Activated naive CD4-positive, alpha-beta T cell treated with Interleukin-2 at 50 U/mL for 16 hours (primary cell): Measurements from ENCODE around the gene ACAD8.
"Not testable (repeated sequence)": the region's sequence is repeated elsewhere in the genome, so short reads cannot be mapped to it uniquely, and the experiment has no call there.

ENCODE experiments used
- DNase-seq: peaks from one replicate; pipeline ENCODE4 v3.0.0-alpha.2; 2020

Gene ACAD8

GRCh38 chr11:134240592-134240991 is 12.8 kb upstream of the ACAD8 start:
- DNase-seq = no peak

- DNase-seq = no peak
These were observed 11.0 kb upstream of the ACAD8 start for GRCh38 chr11:134242376-134242775.

- no peak for DNase-seq
These were observed 9.5 kb upstream of the ACAD8 start for GRCh38 chr11:134243913-134244312.

GRCh38 chr11:134244593-134244992 is 8.8 kb upstream of the ACAD8 start:
- DNase-seq = no peak

GRCh38 chr11:134245434-134245833 is 7.9 kb upstream of the ACAD8 start:
- DNase-seq = no peak

- DNase-seq = no peak
These were observed 7.3 kb upstream of the ACAD8 start for GRCh38 chr11:134246100-134246499.

- no peak for DNase-seq
These were observed 6.7 kb upstream of the ACAD8 start for GRCh38 chr11:134246678-134247077.

- peak; percentile 14 for DNase-seq
These were observed 4.4 kb upstream of the ACAD8 start for GRCh38 chr11:134248910-134249480.

- no peak for DNase-seq
These were observed 3.1 kb upstream of the ACAD8 start for GRCh38 chr11:134250246-134250645.

GRCh38 chr11:134250675-134251074 is 2.7 kb upstream of the ACAD8 start:
- DNase-seq = no peak

GRCh38 chr11:134252346-134253187 is 801 bp upstream of the ACAD8 start:
- peak; percentile 41 for DNase-seq

- DNase-seq = no peak
These were observed 1.2 kb downstream of the ACAD8 start for GRCh38 chr11:134254433-134255183.

- not testable (repeated sequence) for DNase-seq
These were observed 1.8 kb downstream of the ACAD8 start for GRCh38 chr11:134255184-134255561.

GRCh38 chr11:134257101-134257500 is 3.7 kb downstream of the ACAD8 start:
- no peak for DNase-seq

GRCh38 chr11:134258577-134258976 is 5.2 kb downstream of the ACAD8 start:
- DNase-seq = no peak

- no peak for DNase-seq
These were observed 7.1 kb downstream of the ACAD8 start for GRCh38 chr11:134260503-134260902.

- no peak for DNase-seq
These were observed 7.6 kb downstream of the ACAD8 start for GRCh38 chr11:134260983-134261382.

- DNase-seq = peak; percentile 29
These were observed 8.5 kb downstream of the ACAD8 start for GRCh38 chr11:134261626-134262488.

- DNase-seq = no peak
These were observed 11.8 kb downstream of the ACAD8 start for GRCh38 chr11:134264966-134265764.

GRCh38 chr11:134266440-134266839 is 13.1 kb downstream of the ACAD8 start:
- no peak for DNase-seq

GRCh38 chr11:134266841-134267251 is 13.5 kb downstream of the ACAD8 start:
- no peak for DNase-seq

GRCh38 chr11:134267461-134267860 is 14.1 kb downstream of the ACAD8 start:
- DNase-seq = no peak
